Tibial nerve (tissue), 4 donors: ENCODE measurements around the gene SNX33.

Experiments
- CTCF ChIP-seq, 5 experiments: fragments of 200-600 bp in 3 of 5; fragments of 450-650 bp in 2 of 5; sonication (generic) in 3 of 5; IDR thresholded peaks; one replicate each; pipeline ENCODE4 v1.5.1; 2016 to 2019; ENCODE audit warnings: antibody characterized with exemption in 5 of 5, mild to moderate bottlenecking in 3 of 5, moderate library complexity in 2 of 5
- EP300 ChIP-seq, 2 donors: sonication (generic); formaldehyde crosslinking; IDR thresholded peaks; one replicate each; pipeline ENCODE4 v1.6.1; 2017; ENCODE audit warnings: antibody characterized with exemption in 2 of 2, mild to moderate bottlenecking in 1 of 2
- POLR2A ChIP-seq, 2 donors: fragments of 450-650 bp; IDR thresholded peaks; one replicate each; pipeline ENCODE4 v1.6.1; 2017; ENCODE audit warnings: antibody characterized with exemption in 2 of 2, mild to moderate bottlenecking in 2 of 2, moderate library complexity in 2 of 2

- TF ChIP-seq CTCF (IDR thresholded peaks at IDR 0.05) (no peak), EP300 (IDR thresholded peaks at IDR 0.05) (no peak), POLR2A (IDR thresholded peaks at IDR 0.05) (no peak)
Measured at GRCh38 chr15:75656813-75657212, 9.1 kb downstream of the SNX33 start.
